Measurements from ENCODE around the gene NENF. TPM values are rescaled to one million over a fixed set of nuclear protein-coding genes. Genes with fewer than 3 reads are reported as not detected.
A peak's percentile ranks its signal among the peaks of the same experiment; 100 is the strongest.

Gene NENF
- total RNA-seq, 4 donors from 2014 or later: 42.8 to 113 (median 75.7) TPM

DNA sequence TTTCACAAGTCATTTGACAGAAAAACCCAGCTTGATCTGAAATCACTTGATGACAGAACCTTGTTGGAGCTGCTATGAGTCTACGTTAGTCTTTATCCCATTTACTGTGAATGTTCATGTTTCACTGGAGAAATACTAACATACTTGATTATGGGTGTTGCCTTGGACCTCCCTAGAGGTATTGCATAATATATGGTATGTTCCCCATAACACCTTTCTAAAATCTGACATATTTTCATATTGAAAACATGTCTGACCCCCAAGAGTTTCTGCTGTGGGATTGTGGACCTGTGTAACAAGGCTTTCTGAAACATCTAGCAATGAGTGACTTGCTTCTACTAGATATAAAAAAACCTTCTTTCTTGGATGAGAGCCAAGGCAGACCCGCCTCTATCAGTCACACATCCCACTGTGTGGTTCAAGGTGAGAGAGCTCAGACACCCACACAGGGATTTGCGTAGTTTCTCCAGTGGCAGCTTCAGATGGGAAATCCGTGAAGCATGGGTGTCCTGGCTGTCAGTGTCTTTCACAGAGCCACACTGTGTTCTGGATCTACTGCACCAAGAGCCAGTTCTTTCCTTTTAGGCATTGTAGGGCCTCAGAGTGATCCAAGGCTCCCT lies 4.6 kb downstream of the NENF start:
- no peaks in the 10 kb centered on the region for H3K9me3 ChIP-seq
- no peak overlapping the region for H3K27ac ChIP-seq
- H3K4me1 ChIP-seq: peaks cover 0 to 46% (median 11%) of the 10 kb centered on the region in 3 donors
- no peak for TF ChIP-seq CTCF (IDR thresholded peaks at IDR 0.05)
- TF ChIP-seq POLR2A (IDR thresholded peaks at IDR 0.05): no peak
- TF ChIP-seq POLR2AphosphoS5 (IDR thresholded peaks at IDR 0.05): no peak
- no peak for TF ChIP-seq EP300 (IDR thresholded peaks at IDR 0.05)
- H3K36me3 ChIP-seq: no peaks in the 10 kb centered on the region
- H3K4me3 ChIP-seq: no peak overlapping the region
- no peaks in the 10 kb centered on the region for H3K27me3 ChIP-seq
- no peak for ATAC-seq
- 71 to 75% methylated on average over 1 to 2 of the region's 4 CpGs for WGBS, 2 donors (ENCODE audit: low coverage in 1 of 2)

DNA sequence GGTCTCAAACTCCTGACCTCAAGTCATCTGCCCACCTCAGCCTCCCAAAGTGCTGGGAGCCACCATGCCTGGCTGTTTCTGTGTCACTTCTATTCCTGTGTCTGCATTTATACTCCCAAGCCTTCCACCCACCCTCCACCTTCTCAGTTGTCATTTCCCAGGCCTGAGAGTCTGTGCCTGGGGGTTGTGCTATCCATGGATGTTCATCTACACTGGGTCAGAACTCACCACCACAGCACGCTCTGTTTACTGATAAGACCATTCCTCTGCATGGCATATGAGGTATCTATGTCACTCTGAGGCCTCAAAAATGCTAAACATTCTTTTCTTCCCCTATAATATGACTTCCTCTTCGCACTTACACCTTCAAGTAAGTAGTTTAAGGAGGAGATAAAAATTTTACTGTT lies 6.1 kb downstream of the NENF start:
- ATAC-seq: no peak
- no peak overlapping the region for H3K27ac ChIP-seq
- H3K27me3 ChIP-seq: no peaks in the 10 kb centered on the region
- WGBS, 2 donors (ENCODE audit: low coverage in 1 of 2): 90% methylated on average over 2 of the region's 2 CpGs; no CpG with 5 or more reads in 1 of the 2 donors
- peaks cover 0 to 15% of the 10 kb centered on the region in 2 donors for H3K36me3 ChIP-seq
- H3K9me3 ChIP-seq: no peaks in the 10 kb centered on the region
- TF ChIP-seq CTCF (IDR thresholded peaks at IDR 0.05): no peak
- H3K4me3 ChIP-seq: no peak overlapping the region
- H3K4me1 ChIP-seq: peaks cover 0 to 39% (median 7%) of the 10 kb centered on the region in 3 donors

DNA sequence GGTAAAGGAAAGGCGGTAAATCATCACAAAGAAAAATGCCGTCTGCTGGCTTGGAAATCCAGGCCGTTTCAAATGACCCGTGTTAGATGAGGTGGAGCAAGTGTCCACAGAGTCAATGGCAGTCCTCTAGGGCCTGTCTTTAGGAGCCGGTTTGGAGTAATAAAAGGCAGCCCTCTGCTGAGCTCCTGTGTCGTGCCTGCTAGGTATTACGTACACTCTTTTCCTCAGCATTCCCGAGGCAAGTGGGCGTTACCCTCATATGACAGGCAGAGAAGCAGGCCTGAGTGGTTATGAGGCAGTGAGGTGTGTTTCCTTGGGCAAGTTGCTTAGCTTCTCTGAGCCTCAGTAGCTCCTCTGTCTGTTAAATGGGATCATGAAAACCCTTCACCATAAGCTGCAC lies 7.7 kb downstream of the NENF start:
- Histone ChIP-seq H3K27ac (no peak overlapping the region), H3K4me1 (peaks cover 0 to 24% (median 0%) of the 10 kb centered on the region in 3 donors), H3K36me3 (peaks cover 0 to 31% of the 10 kb centered on the region in 2 donors), H3K4me3 (no peak overlapping the region), H3K9me3 (no peaks in the 10 kb centered on the region), H3K27me3 (no peaks in the 10 kb centered on the region)
- peak; percentile 46 for ATAC-seq
- WGBS, 2 donors (ENCODE audit: low coverage in 1 of 2): 65 to 70% methylated on average over 6 to 8 of the region's 9 CpGs
- TF ChIP-seq EP300 (IDR thresholded peaks at IDR 0.05) (no peak), CTCF (IDR thresholded peaks at IDR 0.05) (no peak), POLR2AphosphoS5 (IDR thresholded peaks at IDR 0.05) (no peak), POLR2A (IDR thresholded peaks at IDR 0.05) (no peak)

DNA sequence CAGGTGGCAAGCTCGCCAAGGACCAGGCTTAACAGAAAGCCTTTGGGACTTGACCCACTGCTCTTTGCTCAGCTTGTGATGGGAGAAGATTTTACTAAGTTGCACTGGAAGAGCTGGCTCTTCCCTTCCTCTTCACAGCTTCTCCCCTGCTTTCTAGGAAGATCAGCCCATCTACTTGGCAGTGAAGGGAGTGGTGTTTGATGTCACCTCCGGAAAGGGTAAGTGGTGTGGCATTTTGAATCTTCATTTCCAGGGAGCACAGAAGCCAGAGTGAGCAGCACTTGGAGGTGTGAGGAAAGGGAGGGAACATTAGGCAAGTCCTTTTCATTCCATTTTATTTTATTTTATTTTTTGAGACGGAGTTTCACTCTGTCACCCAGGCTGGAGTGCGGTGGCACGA lies 9.7 kb downstream of the NENF start:
- no peak overlapping the region for H3K27ac ChIP-seq
- H3K4me3 ChIP-seq: no peak overlapping the region
- no peak for ATAC-seq
- H3K9me3 ChIP-seq: no peaks in the 10 kb centered on the region
- TF ChIP-seq CTCF (IDR thresholded peaks at IDR 0.05) (no peak), POLR2AphosphoS5 (IDR thresholded peaks at IDR 0.05) (no peak), EP300 (IDR thresholded peaks at IDR 0.05) (no peak), POLR2A (IDR thresholded peaks at IDR 0.05) (no peak)
- H3K27me3 ChIP-seq: no peaks in the 10 kb centered on the region
- H3K36me3 ChIP-seq: peaks cover 0 to 51% of the 10 kb centered on the region in 2 donors
- WGBS, 2 donors (ENCODE audit: low coverage in 1 of 2): 89 to 95% methylated on average over 3 to 4 of the region's 5 CpGs
- H3K4me1 ChIP-seq: peaks cover 0 to 16% (median 0%) of the 10 kb centered on the region in 3 donors

DNA sequence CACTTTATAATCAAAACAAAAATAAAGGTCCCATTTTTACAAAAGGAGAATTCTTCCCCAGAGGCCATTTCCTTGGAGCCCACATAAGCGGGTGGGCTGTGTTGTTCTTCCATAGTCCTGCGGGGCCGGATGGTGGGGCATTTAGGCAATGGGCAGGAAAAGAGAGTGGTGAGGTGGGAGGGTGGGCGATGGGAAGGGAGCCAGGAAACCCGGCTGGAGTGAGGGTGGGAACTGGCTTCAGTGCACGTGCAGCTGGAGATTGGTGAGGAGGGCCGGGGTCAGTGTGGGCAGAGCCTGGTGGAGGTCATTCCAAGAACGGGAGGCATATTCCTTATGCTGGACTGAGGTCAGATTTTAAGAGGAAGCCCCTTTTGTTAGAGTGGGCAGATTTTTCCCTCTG lies 13.6 kb downstream of the NENF start:
- 65 to 70% methylated on average over 2 to 8 of the region's 8 CpGs for WGBS, 2 donors (ENCODE audit: low coverage in 1 of 2)
- Histone ChIP-seq H3K4me1 (peaks cover 0 to 14% (median 0%) of the 10 kb centered on the region in 3 donors), H3K27ac (no peak overlapping the region), H3K27me3 (no peaks in the 10 kb centered on the region), H3K9me3 (no peaks in the 10 kb centered on the region), H3K4me3 (no peak overlapping the region), H3K36me3 (peaks cover 0 to 55% of the 10 kb centered on the region in 2 donors)
- TF ChIP-seq POLR2AphosphoS5 (IDR thresholded peaks at IDR 0.05) (no peak), EP300 (IDR thresholded peaks at IDR 0.05) (no peak), POLR2A (IDR thresholded peaks at IDR 0.05) (no peak), CTCF (IDR thresholded peaks at IDR 0.05) (no peak)
- ATAC-seq: no peak
